Measurements from ENCODE around the gene BRI3. TPM values are rescaled to one million over a fixed set of nuclear protein-coding genes. Genes with fewer than 3 reads are reported as not detected.

Gene BRI3
- total RNA-seq, 1 donor from 2014 or later = 22.2 TPM

GRCh38 chr7:98317366-98318040 lies 36.0 kb downstream of the BRI3 start:
- peaks cover 6% of the 10 kb centered on the region for H3K9me3 Mint-ChIP-seq
- H3K27ac Mint-ChIP-seq = peak overlapping the region; percentile 12
- Histone ChIP-seq H3K4me1 (no peaks in the 10 kb centered on the region), H3K9me3 (ENCODE audit: low read depth) (no peaks in the 10 kb centered on the region), H2AFZ (replicated peaks) (no peak overlapping the region), H3K27ac (no peak overlapping the region), H4K20me1 (ENCODE audit: low read depth) (peaks cover 9% of the 10 kb centered on the region), H3K79me2 (ENCODE audit: low read depth) (peaks cover 4% of the 10 kb centered on the region), H3K9ac (no peak overlapping the region), H3K27me3 (no peaks in the 10 kb centered on the region), H3F3A (ENCODE audit: low read depth) (no peaks in the 10 kb centered on the region), H3K36me3 (no peaks in the 10 kb centered on the region), H3K4me3 (no peak overlapping the region), H3K4me2 (no peak overlapping the region)
- no peak for DNase-seq (ENCODE audit: low spot score)
- TF ChIP-seq EZH2phosphoT487 (IDR thresholded peaks at IDR 0.05) (no peak), CTCF (IDR thresholded peaks at IDR 0.05) (no peak), EZH2 (IDR thresholded peaks at IDR 0.05) (no peak)
- H3K27me3 Mint-ChIP-seq (ENCODE audit: insufficient read depth, low read depth) = peaks cover 2% of the 10 kb centered on the region
- peaks cover 25% of the 10 kb centered on the region for H3K36me3 Mint-ChIP-seq
- peaks cover 4% of the 10 kb centered on the region for H3K4me1 Mint-ChIP-seq
- no peak overlapping the region for H3K4me3 Mint-ChIP-seq

GRCh38 chr7:98319176-98319575 lies 37.7 kb downstream of the BRI3 start:
- Mint-ChIP-seq H3K4me3 (no peak overlapping the region), H3K4me1 (peaks cover 20% of the 10 kb centered on the region), H3K27me3 (ENCODE audit: insufficient read depth, low read depth) (peaks cover 2% of the 10 kb centered on the region), H3K9me3 (peaks cover 6% of the 10 kb centered on the region), H3K36me3 (peaks cover 25% of the 10 kb centered on the region), H3K27ac (no peak overlapping the region)
- H3K27me3 ChIP-seq = no peaks in the 10 kb centered on the region
- no peaks in the 10 kb centered on the region for H3K9me3 ChIP-seq (ENCODE audit: low read depth)
- peaks cover 16% of the 10 kb centered on the region for H3K4me1 ChIP-seq
- no peak overlapping the region for H3K9ac ChIP-seq
- DNase-seq (ENCODE audit: low spot score) = no peak
- no peak for TF ChIP-seq EZH2phosphoT487 (IDR thresholded peaks at IDR 0.05)
- TF ChIP-seq EZH2 (IDR thresholded peaks at IDR 0.05) = no peak
- TF ChIP-seq CTCF (IDR thresholded peaks at IDR 0.05) = no peak
- no peak overlapping the region for H3K27ac ChIP-seq
- H3K36me3 ChIP-seq = no peaks in the 10 kb centered on the region
- H3F3A ChIP-seq (ENCODE audit: low read depth) = peaks cover 11% of the 10 kb centered on the region
- H3K4me3 ChIP-seq = no peak overlapping the region
- H2AFZ ChIP-seq (replicated peaks) = no peak overlapping the region
- H3K4me2 ChIP-seq = no peak overlapping the region
- peaks cover 11% of the 10 kb centered on the region for H3K79me2 ChIP-seq (ENCODE audit: low read depth)
- H4K20me1 ChIP-seq (ENCODE audit: low read depth) = peaks cover 24% of the 10 kb centered on the region

- Mint-ChIP-seq H3K4me3 (no peak overlapping the region), H3K36me3 (peaks cover 15% of the 10 kb centered on the region), H3K4me1 (peaks cover 24% of the 10 kb centered on the region), H3K27me3 (ENCODE audit: insufficient read depth, low read depth) (peaks cover 9% of the 10 kb centered on the region), H3K27ac (no peak overlapping the region), H3K9me3 (peaks cover 6% of the 10 kb centered on the region)
- DNase-seq (ENCODE audit: low spot score) = no peak
- H3K4me1 ChIP-seq = peaks cover 17% of the 10 kb centered on the region
- TF ChIP-seq EZH2 (IDR thresholded peaks at IDR 0.05) (no peak), CTCF (IDR thresholded peaks at IDR 0.05) (no peak), EZH2phosphoT487 (IDR thresholded peaks at IDR 0.05) (no peak)
- H2AFZ ChIP-seq (replicated peaks) = no peak overlapping the region
- no peak overlapping the region for H3K27ac ChIP-seq
- no peaks in the 10 kb centered on the region for H3K9me3 ChIP-seq (ENCODE audit: low read depth)
- peaks cover 11% of the 10 kb centered on the region for H3K79me2 ChIP-seq (ENCODE audit: low read depth)
- H3K36me3 ChIP-seq = no peaks in the 10 kb centered on the region
- H4K20me1 ChIP-seq (ENCODE audit: low read depth) = peaks cover 32% of the 10 kb centered on the region
- H3K9ac ChIP-seq = no peak overlapping the region
- no peak overlapping the region for H3K4me3 ChIP-seq
- H3F3A ChIP-seq (ENCODE audit: low read depth) = peaks cover 12% of the 10 kb centered on the region
- no peaks in the 10 kb centered on the region for H3K27me3 ChIP-seq
- H3K4me2 ChIP-seq = no peak overlapping the region
Measured at GRCh38 chr7:98321301-98321700, 39.8 kb downstream of the BRI3 start.
